Heart left ventricle (tissue), 13 donors: ENCODE data around the gene ERGIC1.

Experiments used
- POLR2A ChIP-seq, 2 donors: fragments of 450-650 bp; IDR thresholded peaks; one replicate each; pipeline ENCODE4 v1.6.1; 2017; ENCODE audit warnings: antibody characterized with exemption in 2 of 2, mild to moderate bottlenecking in 2 of 2, moderate library complexity in 2 of 2
- TF ChIP-seq, protein P1 (sequence below), 12 donors: fragments of 200-600 bp; sonication (generic) in 4 of 12; IDR thresholded peaks; one replicate each; pipeline versions ENCODE4 v1.5.0 to v1.8.0; 2018 to 2022; ENCODE audit warnings: antibody characterized with exemption in 12 of 12, mild to moderate bottlenecking in 5 of 12
- donor health status: ischemic (EF 13 %, LVEDD 7.1; RV severe dilation, severe dysfunction).
- donor health status: DM: no; HTN: yes; CAD: no.
- donor health status: DM: no; HTN: no; CAD: no.
- donor health status: ischemic (EF 25% LVEDD 6.9; RV normal size, moderate dysfunction).
- donor health status: ischemic (EF 25% LVEDD 5.7; RV mildly dilated, moderate dysfunction).
- donor health status: ischemic (EF 35%, LVEDD 5.7; RV mildly dilated, moderate dysfunction).
- donor health status: nonischemic (EF 11% LVEDD 7.7; RV severe dilation, severe dysfunction).
- donor health status: DM: yes; HTN: yes; CAD: no.
- donor health status: PGD.
- donor health status: ischemic (EF 29% LVEDD 5.4; RV normal size, mild dysfunction).
- donor health status: nonischemic (EF 23%, LVEDD 6.1; RV moderate dilation, normal function).

DNA sequence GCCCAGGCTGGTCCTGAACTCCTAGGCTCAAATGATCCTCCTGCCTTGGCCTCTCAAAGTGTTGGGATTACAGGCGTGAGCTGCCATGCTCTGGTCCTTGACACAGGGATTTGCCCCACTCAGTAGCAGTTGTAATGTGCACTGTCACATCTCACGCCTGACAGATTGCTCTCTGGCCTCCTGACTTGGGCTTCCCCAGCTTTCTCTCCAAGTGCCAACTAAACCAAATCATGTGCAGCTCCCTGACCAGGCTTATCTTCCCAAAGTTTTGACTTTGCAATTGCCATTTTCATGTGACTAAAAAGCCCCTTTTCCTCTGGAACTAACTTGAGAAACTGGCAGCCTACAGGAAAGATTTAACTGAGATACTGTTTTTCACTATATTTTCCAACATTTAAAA lies 135.9 kb downstream of the ERGIC1 start:
- TF ChIP-seq, protein P1, sequence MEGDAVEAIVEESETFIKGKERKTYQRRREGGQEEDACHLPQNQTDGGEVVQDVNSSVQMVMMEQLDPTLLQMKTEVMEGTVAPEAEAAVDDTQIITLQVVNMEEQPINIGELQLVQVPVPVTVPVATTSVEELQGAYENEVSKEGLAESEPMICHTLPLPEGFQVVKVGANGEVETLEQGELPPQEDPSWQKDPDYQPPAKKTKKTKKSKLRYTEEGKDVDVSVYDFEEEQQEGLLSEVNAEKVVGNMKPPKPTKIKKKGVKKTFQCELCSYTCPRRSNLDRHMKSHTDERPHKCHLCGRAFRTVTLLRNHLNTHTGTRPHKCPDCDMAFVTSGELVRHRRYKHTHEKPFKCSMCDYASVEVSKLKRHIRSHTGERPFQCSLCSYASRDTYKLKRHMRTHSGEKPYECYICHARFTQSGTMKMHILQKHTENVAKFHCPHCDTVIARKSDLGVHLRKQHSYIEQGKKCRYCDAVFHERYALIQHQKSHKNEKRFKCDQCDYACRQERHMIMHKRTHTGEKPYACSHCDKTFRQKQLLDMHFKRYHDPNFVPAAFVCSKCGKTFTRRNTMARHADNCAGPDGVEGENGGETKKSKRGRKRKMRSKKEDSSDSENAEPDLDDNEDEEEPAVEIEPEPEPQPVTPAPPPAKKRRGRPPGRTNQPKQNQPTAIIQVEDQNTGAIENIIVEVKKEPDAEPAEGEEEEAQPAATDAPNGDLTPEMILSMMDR (IDR thresholded peaks at IDR 0.05): no peak
- no peak for TF ChIP-seq POLR2A (IDR thresholded peaks at IDR 0.05)
